ENCODE data around the gene SIL1.
"Not testable (repeated sequence)": the region's sequence is repeated elsewhere in the genome, so short reads cannot be mapped to it uniquely, and the experiment has no call there.

SIL1 gene

DNA sequence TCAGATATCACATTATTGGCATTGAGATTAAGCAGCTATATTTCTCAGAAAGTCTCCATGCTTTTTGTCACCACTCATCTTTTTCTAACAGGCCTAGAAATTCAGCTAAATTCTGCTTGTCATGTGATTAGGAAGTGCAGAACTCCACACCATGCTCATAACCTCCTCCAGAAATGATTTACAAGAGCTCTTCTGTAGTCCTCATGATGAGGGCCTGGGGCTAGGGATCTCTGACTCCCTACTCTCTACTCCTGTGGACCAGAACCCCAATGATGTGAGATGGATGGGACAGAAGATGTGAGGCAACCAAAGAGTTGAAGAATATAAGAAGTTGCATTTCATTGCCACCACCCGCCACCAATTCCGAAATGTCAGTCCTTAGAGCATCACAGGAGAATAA, 16.5 kb upstream of the SIL1 start:
- Mint-ChIP-seq H3K9me3 (no peaks in the 10 kb centered on the region), H3K27me3 (ENCODE audit: low read depth) (peaks cover 11% of the 10 kb centered on the region), H3K4me3 (no peak overlapping the region), H3K4me1 (ENCODE audit: low read depth) (no peaks in the 10 kb centered on the region), H3K27ac (no peak overlapping the region), H3K36me3 (ENCODE audit: low read depth) (no peaks in the 10 kb centered on the region)

DNA sequence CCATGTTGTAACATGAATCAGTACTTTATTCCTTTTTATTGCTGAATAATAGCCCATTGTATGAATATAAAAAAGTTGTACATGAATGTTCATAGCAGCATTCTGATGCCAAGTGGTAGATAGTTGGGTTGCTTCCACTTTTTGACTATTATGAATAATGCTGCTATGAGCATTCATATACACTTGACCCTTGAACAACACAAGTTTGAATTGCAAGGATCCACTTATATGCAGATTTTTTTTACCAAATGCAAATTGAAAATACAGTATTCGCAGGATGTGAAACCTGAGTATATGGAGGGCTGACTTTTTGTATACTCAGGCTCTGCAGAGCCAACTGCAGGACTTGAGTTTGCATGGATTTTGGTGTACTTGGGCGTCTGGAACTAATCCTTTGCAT, 14.7 kb upstream of the SIL1 start:
- no peak overlapping the region for H3K27ac Mint-ChIP-seq
- no peak overlapping the region for H3K4me3 Mint-ChIP-seq
- H3K9me3 Mint-ChIP-seq: no peaks in the 10 kb centered on the region
- H3K27me3 Mint-ChIP-seq (ENCODE audit: low read depth): peaks cover 8% of the 10 kb centered on the region
- no peaks in the 10 kb centered on the region for H3K4me1 Mint-ChIP-seq (ENCODE audit: low read depth)
- no peaks in the 10 kb centered on the region for H3K36me3 Mint-ChIP-seq (ENCODE audit: low read depth)

DNA sequence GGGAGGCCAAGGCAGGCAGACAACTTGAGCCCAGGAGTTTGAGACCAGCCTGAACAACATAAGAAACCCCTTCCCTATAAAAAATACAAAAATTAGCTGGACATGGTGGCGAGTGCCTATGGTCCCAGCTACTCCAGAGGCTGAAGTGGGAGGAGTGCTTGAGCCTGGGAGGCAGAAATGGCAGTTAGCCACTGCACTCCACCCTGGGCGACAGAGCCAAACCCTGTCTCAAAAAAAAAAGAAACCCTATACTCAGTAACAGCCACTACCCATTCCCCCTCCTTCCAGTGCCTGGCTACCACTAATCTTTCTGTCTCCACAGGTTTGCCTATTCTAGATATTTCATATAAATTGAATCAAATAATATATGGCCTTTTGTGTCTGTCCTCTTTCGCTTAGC, 14.3 kb upstream of the SIL1 start:
- H3K27ac Mint-ChIP-seq: no peak overlapping the region
- no peaks in the 10 kb centered on the region for H3K4me1 Mint-ChIP-seq (ENCODE audit: low read depth)
- H3K4me3 Mint-ChIP-seq: no peak overlapping the region
- no peaks in the 10 kb centered on the region for H3K36me3 Mint-ChIP-seq (ENCODE audit: low read depth)
- no peaks in the 10 kb centered on the region for H3K9me3 Mint-ChIP-seq
- peaks cover 8% of the 10 kb centered on the region for H3K27me3 Mint-ChIP-seq (ENCODE audit: low read depth)

DNA sequence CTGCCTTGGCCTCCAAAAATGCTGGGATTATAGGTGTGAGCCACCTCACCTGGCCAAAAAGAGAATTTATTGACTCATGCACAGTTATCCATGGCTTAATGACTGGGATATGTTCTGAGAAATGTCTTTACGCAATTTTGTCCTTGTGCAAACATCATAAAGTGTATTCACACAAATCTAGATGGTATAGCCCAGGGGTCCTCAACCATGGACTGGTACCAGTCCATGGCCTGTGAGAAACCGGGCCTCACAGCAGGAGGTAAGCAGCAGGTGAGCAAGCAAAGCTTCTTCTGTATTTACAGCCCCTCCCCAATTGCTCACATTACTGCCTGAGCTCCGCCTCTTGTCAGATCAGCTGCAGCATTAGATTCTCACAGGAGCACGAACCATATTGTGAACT, 12.4 kb upstream of the SIL1 start:
- no peak overlapping the region for H3K27ac Mint-ChIP-seq
- peaks cover 8% of the 10 kb centered on the region for H3K27me3 Mint-ChIP-seq (ENCODE audit: low read depth)
- H3K36me3 Mint-ChIP-seq (ENCODE audit: low read depth): no peaks in the 10 kb centered on the region
- no peak overlapping the region for H3K4me3 Mint-ChIP-seq
- H3K4me1 Mint-ChIP-seq (ENCODE audit: low read depth): no peaks in the 10 kb centered on the region
- H3K9me3 Mint-ChIP-seq: no peaks in the 10 kb centered on the region

DNA sequence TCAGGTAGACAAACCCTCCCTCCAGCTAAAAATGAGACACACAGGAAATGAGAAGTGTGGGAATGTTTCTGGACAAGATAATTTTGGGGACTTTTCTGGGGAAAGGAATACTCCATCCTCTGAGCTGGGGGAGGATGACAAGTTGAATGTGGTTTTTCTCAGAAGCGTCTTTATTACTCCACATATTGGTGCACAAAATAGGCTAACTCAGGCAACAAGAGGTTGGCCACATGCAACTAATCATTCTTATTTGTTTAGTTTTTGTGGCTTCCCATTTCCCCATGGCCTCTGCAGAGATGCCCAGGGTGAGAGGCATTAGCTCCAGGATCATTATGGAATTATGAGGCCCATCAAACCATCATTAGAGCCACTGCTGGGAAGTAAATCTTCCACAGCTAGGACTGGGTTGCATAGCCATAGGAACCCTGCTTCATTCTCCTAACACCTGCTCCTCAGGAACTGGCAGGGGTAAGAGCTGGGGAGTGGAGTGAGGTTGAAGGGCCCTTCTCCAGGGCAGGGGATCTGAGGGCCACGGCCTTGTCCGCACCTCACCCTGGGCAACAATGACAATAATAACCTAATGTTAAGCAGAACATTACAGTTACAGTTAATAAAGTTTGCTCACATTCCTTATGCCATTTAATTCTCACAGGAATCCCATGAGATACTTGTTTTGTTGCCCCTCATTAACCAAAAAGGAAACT, 9.3 kb upstream of the SIL1 start:
- Mint-ChIP-seq H3K27me3 (ENCODE audit: low read depth) (peaks cover 3% of the 10 kb centered on the region), H3K36me3 (ENCODE audit: low read depth) (no peaks in the 10 kb centered on the region), H3K4me1 (ENCODE audit: low read depth) (no peaks in the 10 kb centered on the region), H3K4me3 (no peak overlapping the region), H3K27ac (no peak overlapping the region), H3K9me3 (no peaks in the 10 kb centered on the region)

DNA sequence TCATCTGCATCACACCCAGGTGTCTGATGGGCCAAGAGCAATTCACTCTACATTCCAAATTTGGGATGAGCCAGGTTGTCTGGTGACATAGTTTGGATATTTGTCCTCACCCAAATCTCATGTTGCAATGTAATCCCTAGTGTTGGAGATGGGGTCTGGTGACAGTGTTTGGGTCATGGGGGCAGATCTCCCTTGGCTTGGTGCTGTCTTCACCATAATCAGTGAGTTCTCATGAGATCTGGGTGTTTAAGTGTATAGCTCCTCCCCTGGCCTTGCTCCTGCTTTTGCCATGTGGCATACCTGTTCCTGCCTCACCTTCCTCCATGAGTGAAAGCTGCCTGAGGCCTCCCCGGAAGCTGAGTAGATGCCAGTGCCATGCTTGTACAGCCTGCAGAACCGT, 7.4 kb upstream of the SIL1 start:
- no peaks in the 10 kb centered on the region for H3K4me1 Mint-ChIP-seq (ENCODE audit: low read depth)
- H3K36me3 Mint-ChIP-seq (ENCODE audit: low read depth): no peaks in the 10 kb centered on the region
- H3K27ac Mint-ChIP-seq: no peak overlapping the region
- H3K27me3 Mint-ChIP-seq (ENCODE audit: low read depth): peaks cover 3% of the 10 kb centered on the region
- no peak overlapping the region for H3K4me3 Mint-ChIP-seq
- H3K9me3 Mint-ChIP-seq: no peaks in the 10 kb centered on the region

DNA sequence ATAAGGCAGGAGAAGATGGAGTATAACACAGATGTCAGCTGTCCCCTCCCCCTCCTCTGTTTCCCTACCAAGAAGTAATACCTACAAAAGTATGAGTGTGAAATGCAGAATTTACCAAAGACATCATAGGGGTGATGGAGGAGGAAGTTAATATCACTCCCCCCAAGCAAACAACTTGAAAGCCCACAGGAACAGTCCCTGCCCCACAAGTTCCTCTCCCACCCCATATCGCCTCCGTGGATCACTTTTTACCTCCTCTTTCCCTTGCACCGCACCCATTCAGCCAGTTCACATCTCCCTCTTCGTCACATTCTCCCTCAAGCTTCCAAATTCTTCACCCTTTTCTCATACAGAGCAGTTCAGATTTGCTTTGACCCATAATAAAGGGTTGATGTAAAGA, 7.0 kb upstream of the SIL1 start:
- Mint-ChIP-seq H3K4me1 (ENCODE audit: low read depth) (no peaks in the 10 kb centered on the region), H3K36me3 (ENCODE audit: low read depth) (no peaks in the 10 kb centered on the region), H3K4me3 (no peak overlapping the region), H3K9me3 (no peaks in the 10 kb centered on the region), H3K27ac (no peak overlapping the region), H3K27me3 (ENCODE audit: low read depth) (peaks cover 3% of the 10 kb centered on the region)

DNA sequence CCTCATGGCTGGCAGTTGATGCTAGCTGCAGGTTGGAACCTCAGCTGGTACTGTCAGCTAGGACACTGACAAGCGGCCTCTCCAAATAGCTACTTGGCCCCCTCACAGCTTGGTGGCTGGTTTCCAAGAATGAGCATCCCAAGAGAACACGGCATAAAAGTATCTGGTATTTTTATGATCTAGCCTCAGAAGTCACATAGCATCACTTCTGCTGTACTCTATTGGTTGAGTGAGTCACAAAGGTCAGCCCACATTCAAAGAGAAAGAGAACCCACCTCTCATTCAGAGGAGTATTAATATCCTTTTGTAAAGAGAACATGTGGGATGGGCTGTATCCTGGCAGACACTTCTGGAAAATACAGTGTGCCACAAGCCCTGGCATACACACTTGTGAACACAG, 6.0 kb upstream of the SIL1 start:
- Mint-ChIP-seq H3K4me3 (no peak overlapping the region), H3K4me1 (ENCODE audit: low read depth) (no peaks in the 10 kb centered on the region), H3K27me3 (ENCODE audit: low read depth) (peaks cover 3% of the 10 kb centered on the region), H3K27ac (no peak overlapping the region), H3K36me3 (ENCODE audit: low read depth) (no peaks in the 10 kb centered on the region), H3K9me3 (no peaks in the 10 kb centered on the region)

DNA sequence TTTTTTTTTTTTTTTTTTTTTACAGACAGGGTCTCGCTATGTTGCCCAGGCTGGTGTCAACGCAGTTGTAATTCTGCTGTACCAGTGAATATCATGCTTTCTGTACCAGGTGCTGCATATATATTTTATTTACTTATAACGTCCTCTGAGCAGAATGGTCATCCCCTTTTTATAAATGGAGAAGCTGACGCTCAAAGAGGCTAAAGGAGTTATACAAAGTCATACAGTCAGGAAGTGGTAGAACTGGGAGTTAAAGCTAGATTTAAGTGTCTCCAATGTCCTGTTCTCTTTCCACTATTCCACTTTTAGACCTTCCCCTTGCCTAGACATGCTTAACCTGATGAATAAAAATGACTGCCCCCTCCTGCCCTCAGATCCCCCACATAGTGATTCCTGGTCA, 1.2 kb upstream of the SIL1 start:
- Mint-ChIP-seq H3K27me3 (ENCODE audit: low read depth) (no peaks in the 10 kb centered on the region), H3K4me3 (peak overlapping the region; percentile 2), H3K4me1 (ENCODE audit: low read depth) (peaks cover 18% of the 10 kb centered on the region), H3K36me3 (ENCODE audit: low read depth) (peaks cover 7% of the 10 kb centered on the region), H3K27ac (no peak overlapping the region), H3K9me3 (no peaks in the 10 kb centered on the region)

DNA sequence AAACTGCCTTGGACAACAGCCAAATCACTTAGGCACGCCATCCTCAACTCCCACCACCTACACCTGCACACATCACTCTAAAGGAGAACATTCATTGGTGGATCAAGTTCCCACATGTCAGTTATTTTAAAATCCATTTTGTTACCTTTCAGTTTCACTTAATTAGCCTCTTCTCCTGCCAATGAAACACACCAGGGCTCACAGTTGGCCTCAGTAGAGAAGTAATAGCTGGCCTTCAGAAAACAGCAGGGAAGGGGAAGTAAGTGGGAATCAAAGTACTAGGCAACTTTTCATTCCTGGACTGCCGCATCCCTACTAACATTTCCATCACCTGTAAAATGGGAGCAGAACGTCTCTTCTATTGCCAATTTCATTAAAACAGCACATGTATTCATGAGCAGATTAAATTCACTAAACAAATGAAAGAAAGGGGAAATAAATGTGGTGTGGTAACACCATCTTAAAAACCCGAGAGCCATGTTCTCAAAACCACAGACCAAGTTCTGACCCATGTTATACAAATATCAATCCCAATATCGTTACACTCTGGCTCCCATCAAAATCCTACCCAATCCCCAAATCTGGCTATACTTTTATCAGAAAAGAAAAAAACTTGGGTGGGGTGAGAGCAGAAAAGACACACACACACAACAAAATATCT, 1.7 kb downstream of the SIL1 start:
- Mint-ChIP-seq H3K27me3 (ENCODE audit: low read depth) (no peaks in the 10 kb centered on the region), H3K27ac (peak overlapping the region; percentile 41), H3K4me1 (ENCODE audit: low read depth) (peaks cover 21% of the 10 kb centered on the region), H3K9me3 (no peaks in the 10 kb centered on the region), H3K36me3 (ENCODE audit: low read depth) (peaks cover 12% of the 10 kb centered on the region), H3K4me3 (peak overlapping the region; percentile 91)

DNA sequence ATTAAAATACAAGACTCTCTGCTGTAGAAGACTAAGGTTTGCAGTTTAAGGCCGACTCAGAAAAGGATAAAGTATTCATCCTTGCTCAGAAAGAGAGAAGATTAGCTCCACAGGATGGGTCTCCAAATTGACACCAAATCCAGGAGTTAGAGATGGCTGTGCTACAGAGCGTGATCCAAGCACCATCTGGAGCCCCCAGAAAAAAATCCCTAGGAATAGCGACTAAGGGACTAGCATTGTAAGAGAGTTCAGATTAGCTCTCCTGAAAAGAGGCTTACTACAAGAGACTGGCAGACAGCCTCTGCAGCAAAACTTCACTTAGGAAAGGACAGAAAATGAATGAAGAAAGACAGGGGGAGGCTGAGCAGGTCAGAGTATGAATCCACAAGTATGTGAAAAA, 3.7 kb downstream of the SIL1 start:
- H3K27ac Mint-ChIP-seq: no peak overlapping the region
- H3K27me3 Mint-ChIP-seq (ENCODE audit: low read depth): no peaks in the 10 kb centered on the region
- peaks cover 12% of the 10 kb centered on the region for H3K36me3 Mint-ChIP-seq (ENCODE audit: low read depth)
- no peak overlapping the region for H3K4me3 Mint-ChIP-seq
- H3K4me1 Mint-ChIP-seq (ENCODE audit: low read depth): peaks cover 21% of the 10 kb centered on the region
- no peaks in the 10 kb centered on the region for H3K9me3 Mint-ChIP-seq

DNA sequence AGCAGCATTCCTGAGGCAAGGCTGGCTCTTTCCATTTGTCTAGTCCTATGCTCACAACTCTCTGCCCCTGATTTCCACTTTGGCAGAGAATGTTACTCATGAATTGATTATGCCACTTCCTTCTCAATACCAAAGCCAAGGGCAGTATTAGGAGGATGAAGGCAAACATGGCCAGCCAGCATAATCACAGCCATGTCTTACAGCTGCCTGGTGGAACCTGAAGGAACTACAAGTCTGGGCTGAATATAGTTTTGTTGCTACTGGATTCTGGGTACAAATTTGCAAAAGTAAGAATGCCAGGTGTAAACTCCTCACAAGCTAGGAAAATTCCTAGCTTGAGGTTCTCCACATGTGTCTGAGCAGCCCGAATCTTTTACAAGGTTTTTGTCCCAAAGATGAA, 4.2 kb downstream of the SIL1 start:
- Mint-ChIP-seq H3K4me1 (ENCODE audit: low read depth) (peaks cover 21% of the 10 kb centered on the region), H3K27me3 (ENCODE audit: low read depth) (no peaks in the 10 kb centered on the region), H3K9me3 (no peaks in the 10 kb centered on the region), H3K36me3 (ENCODE audit: low read depth) (peaks cover 12% of the 10 kb centered on the region), H3K27ac (no peak overlapping the region), H3K4me3 (no peak overlapping the region)

DNA sequence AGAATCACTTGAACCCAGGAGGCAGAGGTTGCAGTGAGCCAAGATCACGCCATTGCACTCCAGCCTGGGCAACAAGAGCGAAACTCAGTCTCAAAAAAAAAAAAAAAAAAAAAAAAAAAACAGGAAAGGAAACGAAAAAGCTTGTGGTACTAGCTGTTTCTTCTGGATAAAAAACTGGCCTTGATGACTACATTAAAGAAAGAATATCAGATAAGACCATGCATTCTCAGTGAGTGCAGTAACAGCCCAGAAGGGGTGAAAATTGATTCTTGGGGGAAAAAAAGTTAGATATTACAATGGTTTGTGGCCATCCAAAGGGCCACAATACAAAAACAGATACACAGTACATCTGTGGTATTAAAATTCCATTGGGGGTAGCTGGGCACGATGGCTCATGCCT, 5.3 kb downstream of the SIL1 start:
- not testable (repeated sequence) for H3K27me3 Mint-ChIP-seq (ENCODE audit: low read depth); H3K9me3 Mint-ChIP-seq; H3K27ac Mint-ChIP-seq; H3K4me3 Mint-ChIP-seq
- peaks cover 12% of the 10 kb centered on the region for H3K36me3 Mint-ChIP-seq (ENCODE audit: low read depth)
- peaks cover 19% of the 10 kb centered on the region for H3K4me1 Mint-ChIP-seq (ENCODE audit: low read depth)

DNA sequence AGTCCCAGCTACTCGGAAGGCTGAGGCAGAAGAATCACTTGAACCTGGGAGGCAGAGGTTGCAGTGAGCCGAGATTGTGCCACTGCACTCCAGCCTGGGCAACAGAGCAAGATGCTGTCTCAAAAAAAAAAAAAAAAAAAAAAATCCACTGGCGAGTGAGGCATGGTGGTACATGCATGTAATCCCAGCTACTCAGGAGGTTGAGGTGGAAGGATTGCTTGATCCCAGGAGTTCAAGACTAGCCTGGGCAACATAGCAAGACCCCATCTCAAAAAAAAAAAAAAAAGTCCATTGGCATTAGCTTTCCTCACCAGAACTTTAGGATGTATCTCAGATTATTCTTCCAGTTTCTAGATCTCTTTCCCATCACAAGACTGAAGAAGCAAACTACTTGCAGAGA, 6.2 kb downstream of the SIL1 start:
- not testable (repeated sequence) for H3K27ac Mint-ChIP-seq; H3K9me3 Mint-ChIP-seq; H3K4me3 Mint-ChIP-seq; H3K27me3 Mint-ChIP-seq (ENCODE audit: low read depth)
- Mint-ChIP-seq H3K4me1 (ENCODE audit: low read depth) (peaks cover 11% of the 10 kb centered on the region), H3K36me3 (ENCODE audit: low read depth) (peaks cover 11% of the 10 kb centered on the region)

DNA sequence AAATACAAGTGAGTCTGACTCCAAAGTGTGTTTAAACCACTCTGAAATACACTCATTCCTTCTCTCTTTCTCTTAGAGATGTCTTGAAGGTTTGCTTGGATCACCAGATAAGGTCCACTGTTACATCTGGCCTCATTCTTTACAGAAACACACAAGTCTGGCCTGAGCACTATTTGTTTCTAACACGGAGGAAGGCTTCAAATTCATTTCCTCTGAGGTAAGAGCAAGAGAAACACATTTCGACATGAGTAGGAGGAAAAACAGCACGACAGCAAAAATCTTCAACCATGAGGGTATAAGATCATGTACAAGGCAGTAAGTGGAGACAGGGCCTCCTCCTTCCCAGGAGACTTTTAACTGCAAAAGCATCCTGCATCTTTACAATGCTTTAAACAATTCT, 8.0 kb downstream of the SIL1 start:
- no peak overlapping the region for H3K4me3 Mint-ChIP-seq
- peaks cover 8% of the 10 kb centered on the region for H3K36me3 Mint-ChIP-seq (ENCODE audit: low read depth)
- H3K27me3 Mint-ChIP-seq (ENCODE audit: low read depth): no peaks in the 10 kb centered on the region
- no peaks in the 10 kb centered on the region for H3K9me3 Mint-ChIP-seq
- peaks cover 5% of the 10 kb centered on the region for H3K4me1 Mint-ChIP-seq (ENCODE audit: low read depth)
- no peak overlapping the region for H3K27ac Mint-ChIP-seq
